DND-41 (cell line): ENCODE results near the gene MALRD1.

Source experiments
- EZH2 ChIP-seq: IDR thresholded peaks from 3 replicates; pipeline ENCODE4 v1.6.1; 2012; ENCODE audit warnings: borderline replicate concordance, low read depth, mild to moderate bottlenecking, moderate library complexity, low read length, inconsistent platforms; ENCODE audit not compliant: severe bottlenecking
- TF ChIP-seq, protein P1 (sequence below): IDR thresholded peaks from 2 replicates; pipeline ENCODE4 v1.5.1; 2012; ENCODE audit warnings: borderline replicate concordance, low read length, moderate library complexity, mild to moderate bottlenecking; ENCODE audit not compliant: poor library complexity, severe bottlenecking; ENCODE audit errors: extremely low read depth

GRCh38 chr10:19572056-19572455, 523.5 kb downstream of the MALRD1 start:
- TF ChIP-seq, protein P1, sequence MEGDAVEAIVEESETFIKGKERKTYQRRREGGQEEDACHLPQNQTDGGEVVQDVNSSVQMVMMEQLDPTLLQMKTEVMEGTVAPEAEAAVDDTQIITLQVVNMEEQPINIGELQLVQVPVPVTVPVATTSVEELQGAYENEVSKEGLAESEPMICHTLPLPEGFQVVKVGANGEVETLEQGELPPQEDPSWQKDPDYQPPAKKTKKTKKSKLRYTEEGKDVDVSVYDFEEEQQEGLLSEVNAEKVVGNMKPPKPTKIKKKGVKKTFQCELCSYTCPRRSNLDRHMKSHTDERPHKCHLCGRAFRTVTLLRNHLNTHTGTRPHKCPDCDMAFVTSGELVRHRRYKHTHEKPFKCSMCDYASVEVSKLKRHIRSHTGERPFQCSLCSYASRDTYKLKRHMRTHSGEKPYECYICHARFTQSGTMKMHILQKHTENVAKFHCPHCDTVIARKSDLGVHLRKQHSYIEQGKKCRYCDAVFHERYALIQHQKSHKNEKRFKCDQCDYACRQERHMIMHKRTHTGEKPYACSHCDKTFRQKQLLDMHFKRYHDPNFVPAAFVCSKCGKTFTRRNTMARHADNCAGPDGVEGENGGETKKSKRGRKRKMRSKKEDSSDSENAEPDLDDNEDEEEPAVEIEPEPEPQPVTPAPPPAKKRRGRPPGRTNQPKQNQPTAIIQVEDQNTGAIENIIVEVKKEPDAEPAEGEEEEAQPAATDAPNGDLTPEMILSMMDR, result no peak
- no peak for TF ChIP-seq EZH2
